GM12878 (cell line): Measurements from ENCODE around the gene LIN37. TPM values are rescaled to one million over a fixed set of nuclear protein-coding genes. Genes with fewer than 3 reads are reported as not detected.

Source experiments
- ATF7 ChIP-seq: fragments of 450-650 bp; IDR thresholded peaks from 2 replicates; pipeline ENCODE4 v1.6.1; 2016; ENCODE audit warnings: low read depth, mild to moderate bottlenecking
- BACH1 ChIP-seq: fragments of 450-650 bp; IDR thresholded peaks from 2 replicates; pipeline ENCODE4 v1.6.1; 2017; ENCODE audit warnings: mild to moderate bottlenecking, borderline replicate concordance
- BHLHE40 ChIP-seq, 2 experiments: fragments of 450-650 bp in 1 of 2; IDR thresholded peaks; 2 replicates each; pipeline ENCODE4 v1.6.1; 2011 to 2017; ENCODE audit warnings: low read depth in 2 of 2, borderline replicate concordance in 1 of 2, improper control_type of control experiment in 1 of 2, low read length in 1 of 2, mild to moderate bottlenecking in 1 of 2
- CBFB ChIP-seq: IDR thresholded peaks from 2 replicates; pipeline ENCODE4 v1.6.1; 2016; ENCODE audit warnings: antibody characterized with exemption, low read depth
- CBX3 ChIP-seq: fragments of 200-600 bp; sonication (generic); IDR thresholded peaks from 2 replicates; pipeline ENCODE4 v1.6.1; 2016; ENCODE audit warnings: low read depth, borderline replicate concordance
- EED ChIP-seq: sonication (generic); IDR thresholded peaks from 2 replicates; pipeline ENCODE4 v1.6.1; 2016; ENCODE audit warnings: antibody characterized with exemption, low read depth
- JUNB ChIP-seq: IDR thresholded peaks from 2 replicates; pipeline ENCODE4 v1.6.1; 2016; ENCODE audit warnings: antibody characterized with exemption, mild to moderate bottlenecking
- JUND ChIP-seq: IDR thresholded peaks from 2 replicates; pipeline ENCODE4 v1.6.1; 2012; ENCODE audit warnings: low read depth, mild to moderate bottlenecking, low read length, improper control_type of control experiment, moderate library complexity
- MTA3 ChIP-seq: IDR thresholded peaks from 2 replicates; pipeline ENCODE4 v1.6.1; 2012; ENCODE audit warnings: low read length, inconsistent platforms, borderline replicate concordance
- NFIC ChIP-seq: IDR thresholded peaks from 2 replicates; pipeline ENCODE4 v1.6.1; 2012; ENCODE audit warnings: low read depth, mild to moderate bottlenecking, inconsistent platforms, low read length, moderate library complexity
- NFYA ChIP-seq: IDR thresholded peaks from 2 replicates; pipeline ENCODE4 v1.6.1; 2011; ENCODE audit warnings: low read depth, mild to moderate bottlenecking, low read length, improper control_type of control experiment, borderline replicate concordance
- NFYB ChIP-seq: IDR thresholded peaks from 2 replicates; pipeline ENCODE4 v1.6.1; 2011; ENCODE audit warnings: low read depth, mild to moderate bottlenecking, low read length, improper control_type of control experiment, moderate library complexity; ENCODE audit not compliant: insufficient read depth
- NR2F1 ChIP-seq: fragments of 450-650 bp; conservative IDR thresholded peaks from 2 replicates; pipeline ENCODE4 v1.6.1; 2017; ENCODE audit warnings: mild to moderate bottlenecking
- POLR2A ChIP-seq: IDR thresholded peaks from 2 replicates; pipeline ENCODE4 v1.6.1; 2011; ENCODE audit warnings: low read depth, mild to moderate bottlenecking, low read length
- POLR2AphosphoS2 ChIP-seq: IDR thresholded peaks from 2 replicates; pipeline ENCODE4 v1.6.1; 2011; ENCODE audit warnings: low read depth, mild to moderate bottlenecking, low read length, improper control_type of control experiment, moderate library complexity
- POU2F2 ChIP-seq: IDR thresholded peaks from 3 replicates; pipeline ENCODE4 v1.6.1; 2011; ENCODE audit warnings: low read depth, mild to moderate bottlenecking, low read length, borderline replicate concordance
- RB1 ChIP-seq: fragments of 450-650 bp; formaldehyde crosslinking; IDR thresholded peaks from 2 replicates; pipeline ENCODE4 v1.6.1; 2017; ENCODE audit warnings: mild to moderate bottlenecking, borderline replicate concordance
- RUNX3 ChIP-seq: IDR thresholded peaks from 2 replicates; pipeline ENCODE4 v1.6.1; 2012; ENCODE audit warnings: low read length, inconsistent platforms
- SMARCA5 ChIP-seq: fragments of 450-650 bp; IDR thresholded peaks from 2 replicates; pipeline ENCODE4 v1.6.1; 2017; ENCODE audit warnings: mild to moderate bottlenecking
- STAT1 ChIP-seq: fragments of 450-650 bp; conservative IDR thresholded peaks from 2 replicates; pipeline ENCODE4 v1.6.1; 2014; ENCODE audit warnings: antibody characterized with exemption, mild to moderate bottlenecking
- TBL1XR1 ChIP-seq: IDR thresholded peaks from 2 replicates; pipeline ENCODE4 v1.6.1; 2012; ENCODE audit warnings: low read depth, low read length, improper control_type of control experiment
- WRNIP1 ChIP-seq: IDR thresholded peaks from 2 replicates; pipeline ENCODE4 v1.6.1; 2011; ENCODE audit warnings: low read depth, low read length, improper control_type of control experiment, borderline replicate concordance
- YBX1 ChIP-seq: fragments of 450-650 bp; IDR thresholded peaks from 2 replicates; pipeline ENCODE4 v1.6.1; 2016; ENCODE audit warnings: antibody characterized with exemption
- ZNF217 ChIP-seq: fragments of 450-650 bp; IDR thresholded peaks from 2 replicates; pipeline ENCODE4 v1.6.1; 2017; ENCODE audit warnings: antibody characterized with exemption, mild to moderate bottlenecking
- polyA plus RNA-seq, 11 experiments: library from polyadenylated mRNA; depleted of rRNA in 4 of 11; unstranded in 6 of 11; stranded (reverse) in 5 of 11; fragments of >200 nt; fragmentation: Nextera tagmentation in 4 of 11; fragmentation: Illumina TruSeq in 1 of 11; extraction: Ambion mirVana in 4 of 11; extraction: Trizol in 1 of 11; gene quantifications; 1 replicate in 1 of 11; 2 replicates in 10 of 11; pipeline versions ENCODE4 v1.2.1 to v1.2.3, GENCODE V29; 2011 to 2016; ENCODE audit warnings: inconsistent platforms in 2 of 11, missing spikeins in 2 of 11, low read depth in 1 of 11
- total RNA-seq, 4 experiments: library from RNA; depleted of rRNA in 3 of 4; stranded (reverse); fragments of >200 nt in 3 of 4; fragmentation: Illumina TruSeq in 1 of 4; extraction: Trizol in 1 of 4; gene quantifications; 2 replicates each; pipeline versions ENCODE4 v1.2.1 to v1.2.3, GENCODE V29; 2013 to 2021
- TF ChIP-seq, protein P1 (sequence below): fragments of 450-650 bp; conservative IDR thresholded peaks from 2 replicates; pipeline ENCODE4 v1.6.1; 2017; ENCODE audit warnings: mild to moderate bottlenecking, moderate library complexity
- TF ChIP-seq, protein P2 (sequence below): fragments of 450-650 bp; IDR thresholded peaks from 2 replicates; pipeline ENCODE4 v1.6.1; 2017; ENCODE audit warnings: borderline replicate concordance
- TF ChIP-seq, protein P3 (sequence below): IDR thresholded peaks from 2 replicates; pipeline ENCODE4 v1.6.1; 2012; ENCODE audit warnings: low read depth, low read length, improper control_type of control experiment

Gene LIN37
- total and polyA plus RNA-seq, 10 of the 15 experiments (the other 5 are each of a cell fraction or from before 2014, with no cell fraction given): 0.69 to 11.9 (median 7.6) TPM

DNA sequence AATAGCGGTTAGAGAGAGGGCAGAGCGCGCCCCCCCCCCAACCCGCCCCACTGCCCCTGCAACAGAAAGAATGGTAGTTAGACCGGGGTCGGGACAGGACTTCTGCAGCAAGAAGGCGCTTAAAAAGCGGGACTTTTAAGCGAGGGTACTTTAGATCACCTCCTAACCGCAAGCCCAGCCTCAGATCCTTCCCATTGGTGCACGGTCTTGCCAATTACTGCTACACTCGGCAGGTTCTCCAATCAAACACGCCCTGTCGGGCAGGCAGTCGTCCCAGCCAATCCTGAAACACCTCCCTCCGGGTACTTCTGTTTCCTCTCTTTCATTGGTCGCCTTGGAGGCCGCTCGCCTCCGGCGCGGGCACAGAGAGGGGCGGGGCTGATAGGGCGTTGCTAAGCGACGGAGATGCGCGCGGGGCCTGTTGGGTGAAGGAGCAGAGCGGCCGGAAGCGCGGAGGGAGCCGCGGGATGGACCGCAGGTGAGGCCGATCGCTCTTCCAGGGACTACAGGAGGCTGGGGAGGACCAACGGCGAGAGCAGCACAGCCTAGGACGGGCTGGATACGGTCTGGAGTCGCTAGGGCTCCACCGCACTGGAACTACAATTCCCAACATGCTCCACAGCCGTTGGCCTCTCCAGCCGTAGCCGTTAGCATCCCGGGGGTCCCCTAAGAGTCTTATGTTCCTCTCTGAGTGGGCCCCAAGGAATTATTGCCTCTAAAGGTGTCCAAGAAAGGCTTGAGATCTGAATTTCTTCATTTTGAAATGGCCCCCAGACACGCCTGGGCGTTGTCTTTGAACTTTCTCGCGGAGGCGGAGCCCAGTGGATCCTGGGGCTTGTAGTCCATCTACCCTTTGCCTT, 9.6 kb downstream of the LIN37 start, which contains the start of gene PROSER3 (continued):
- TF ChIP-seq, protein P1, sequence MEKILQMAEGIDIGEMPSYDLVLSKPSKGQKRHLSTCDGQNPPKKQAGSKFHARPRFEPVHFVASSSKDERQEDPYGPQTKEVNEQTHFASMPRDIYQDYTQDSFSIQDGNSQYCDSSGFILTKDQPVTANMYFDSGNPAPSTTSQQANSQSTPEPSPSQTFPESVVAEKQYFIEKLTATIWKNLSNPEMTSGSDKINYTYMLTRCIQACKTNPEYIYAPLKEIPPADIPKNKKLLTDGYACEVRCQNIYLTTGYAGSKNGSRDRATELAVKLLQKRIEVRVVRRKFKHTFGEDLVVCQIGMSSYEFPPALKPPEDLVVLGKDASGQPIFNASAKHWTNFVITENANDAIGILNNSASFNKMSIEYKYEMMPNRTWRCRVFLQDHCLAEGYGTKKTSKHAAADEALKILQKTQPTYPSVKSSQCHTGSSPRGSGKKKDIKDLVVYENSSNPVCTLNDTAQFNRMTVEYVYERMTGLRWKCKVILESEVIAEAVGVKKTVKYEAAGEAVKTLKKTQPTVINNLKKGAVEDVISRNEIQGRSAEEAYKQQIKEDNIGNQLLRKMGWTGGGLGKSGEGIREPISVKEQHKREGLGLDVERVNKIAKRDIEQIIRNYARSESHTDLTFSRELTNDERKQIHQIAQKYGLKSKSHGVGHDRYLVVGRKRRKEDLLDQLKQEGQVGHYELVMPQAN: peak; percentile 95
- no peak for TF ChIP-seq ZNF217
- no peak for TF ChIP-seq SMARCA5
- peak; percentile 54; the same call in 1 of the 2 replicates for TF ChIP-seq BACH1
- TF ChIP-seq NR2F1: no peak
- TF ChIP-seq JUND: no peak
- TF ChIP-seq CBFB: peak; percentile 94
- peak; percentile 96 for TF ChIP-seq POLR2A
- TF ChIP-seq JUNB: no peak
- TF ChIP-seq NFIC: no peak
- TF ChIP-seq EED: 0 out of 2 replicates have a peak, but pooled peaks have one; percentile 41
- TF ChIP-seq BHLHE40 (IDR thresholded peaks at IDR 0.05; ENCODE audit: borderline replicate concordance in 1 of 2, low read depth in 2 of 2, low read length in 1 of 2): peak; percentile 3 to 15; a peak in 1 of 4 replicates
- peak; percentile 98 for TF ChIP-seq RUNX3
- TF ChIP-seq ATF7: peak; percentile 46
- TF ChIP-seq CBX3: no peak
- peak; percentile 90 for TF ChIP-seq NFYA
- no peak for TF ChIP-seq WRNIP1
- no peak; the same call in 1 of the 2 replicates for TF ChIP-seq RB1
- 0 out of 3 replicates have a peak, but pooled peaks have one; percentile 17 for TF ChIP-seq POU2F2
- 0 out of 2 replicates have a peak, but pooled peaks have one; percentile 76 for TF ChIP-seq STAT1
- TF ChIP-seq YBX1: no peak
- no peak for TF ChIP-seq TBL1XR1
- TF ChIP-seq, protein P2, sequence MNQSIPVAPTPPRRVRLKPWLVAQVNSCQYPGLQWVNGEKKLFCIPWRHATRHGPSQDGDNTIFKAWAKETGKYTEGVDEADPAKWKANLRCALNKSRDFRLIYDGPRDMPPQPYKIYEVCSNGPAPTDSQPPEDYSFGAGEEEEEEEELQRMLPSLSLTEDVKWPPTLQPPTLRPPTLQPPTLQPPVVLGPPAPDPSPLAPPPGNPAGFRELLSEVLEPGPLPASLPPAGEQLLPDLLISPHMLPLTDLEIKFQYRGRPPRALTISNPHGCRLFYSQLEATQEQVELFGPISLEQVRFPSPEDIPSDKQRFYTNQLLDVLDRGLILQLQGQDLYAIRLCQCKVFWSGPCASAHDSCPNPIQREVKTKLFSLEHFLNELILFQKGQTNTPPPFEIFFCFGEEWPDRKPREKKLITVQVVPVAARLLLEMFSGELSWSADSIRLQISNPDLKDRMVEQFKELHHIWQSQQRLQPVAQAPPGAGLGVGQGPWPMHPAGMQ: no peak
- TF ChIP-seq, protein P3, sequence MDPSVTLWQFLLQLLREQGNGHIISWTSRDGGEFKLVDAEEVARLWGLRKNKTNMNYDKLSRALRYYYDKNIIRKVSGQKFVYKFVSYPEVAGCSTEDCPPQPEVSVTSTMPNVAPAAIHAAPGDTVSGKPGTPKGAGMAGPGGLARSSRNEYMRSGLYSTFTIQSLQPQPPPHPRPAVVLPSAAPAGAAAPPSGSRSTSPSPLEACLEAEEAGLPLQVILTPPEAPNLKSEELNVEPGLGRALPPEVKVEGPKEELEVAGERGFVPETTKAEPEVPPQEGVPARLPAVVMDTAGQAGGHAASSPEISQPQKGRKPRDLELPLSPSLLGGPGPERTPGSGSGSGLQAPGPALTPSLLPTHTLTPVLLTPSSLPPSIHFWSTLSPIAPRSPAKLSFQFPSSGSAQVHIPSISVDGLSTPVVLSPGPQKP: peak; percentile 72; the same call in 1 of the 2 replicates
- TF ChIP-seq NFYB: peak; percentile 99
- TF ChIP-seq POLR2AphosphoS2: peak; percentile 56; the same call in 1 of the 2 replicates
- TF ChIP-seq MTA3: no peak
